GM19467 (cell line): Measurements from ENCODE around the gene FCF1.
A peak's percentile ranks its signal among the peaks of the same experiment; 100 is the strongest.
"Not testable (repeated sequence)": the region's sequence is repeated elsewhere in the genome, so short reads cannot be mapped to it uniquely, and the experiment has no call there.

Source experiments
- ATAC-seq: cut with Tn5 transposase; IDR thresholded peaks from one replicate; pipeline ENCODE4 v1.9.1; 2021; ENCODE audit warnings: mild to moderate bottlenecking, moderate library complexity; ENCODE audit not compliant: unreplicated experiment

The FCF1 gene

GRCh38 chr14:74698465-74698864 lies 14.5 kb upstream of the FCF1 start:
- no peak for ATAC-seq

- no peak for ATAC-seq
Measured at GRCh38 chr14:74702293-74702692, 10.7 kb upstream of the FCF1 start.

GRCh38 chr14:74703043-74703442 lies 9.9 kb upstream of the FCF1 start:
- ATAC-seq, result no peak

- ATAC-seq, result no peak
Measured at GRCh38 chr14:74704656-74705055, 8.3 kb upstream of the FCF1 start.

- ATAC-seq, result no peak
Measured at GRCh38 chr14:74705613-74706500, 7.1 kb upstream of the FCF1 start.

- no peak for ATAC-seq
Measured at GRCh38 chr14:74710480-74710879, 2.5 kb upstream of the FCF1 start.

GRCh38 chr14:74711651-74712050 lies 1.3 kb upstream of the FCF1 start:
- no peak for ATAC-seq

- no peak for ATAC-seq
Measured at GRCh38 chr14:74713395-74713735, 421 bp downstream of the FCF1 start.

GRCh38 chr14:74720526-74720925 lies 7.6 kb downstream of the FCF1 start:
- no peak for ATAC-seq

GRCh38 chr14:74723134-74723533 lies 10.2 kb downstream of the FCF1 start:
- no peak for ATAC-seq

GRCh38 chr14:74732387-74732786 lies 19.4 kb downstream of the FCF1 start:
- ATAC-seq, result no peak

- no peak for ATAC-seq
Measured at GRCh38 chr14:74733221-74733620, 20.3 kb downstream of the FCF1 start.

GRCh38 chr14:74735125-74735524 lies 22.2 kb downstream of the FCF1 start:
- ATAC-seq, result no peak

GRCh38 chr14:74737753-74738325 lies 24.9 kb downstream of the FCF1 start:
- no peak for ATAC-seq

- ATAC-seq, result no peak
Measured at GRCh38 chr14:74739293-74740030, 26.5 kb downstream of the FCF1 start.

GRCh38 chr14:74747237-74747636 lies 34.3 kb downstream of the FCF1 start:
- no peak for ATAC-seq

- ATAC-seq, result no peak
Measured at GRCh38 chr14:74754157-74754556, 41.2 kb downstream of the FCF1 start.

- no peak for ATAC-seq
Measured at GRCh38 chr14:74754899-74755298, 42.0 kb downstream of the FCF1 start.

GRCh38 chr14:74756326-74756725 lies 43.4 kb downstream of the FCF1 start:
- ATAC-seq, result no peak

- not testable (repeated sequence) for ATAC-seq
Measured at GRCh38 chr14:74758505-74758904, 45.6 kb downstream of the FCF1 start.

GRCh38 chr14:74762917-74763802 lies 50.2 kb downstream of the FCF1 start, which contains the start of gene YLPM1:
TSS of gene YLPM1 (plus strand) at chr14:74763316. CDS start at chr14:74763490, 174 bp downstream.
- ATAC-seq, result peak; percentile 93
